Activated naive CD4-positive, alpha-beta T cell treated with anti-CD3 and anti-CD28 coated beads, Interleukin-2, amount 50 U/mL, for 24 hours (primary cell): ENCODE measurements around the gene EIF1AD.
A peak's percentile ranks its signal among the peaks of the same experiment; 100 is the strongest.

Experiments used
- H3K27ac Mint-ChIP-seq: one replicate; pipeline ENCODE4 v1.8.0; 2021; ENCODE audit warnings: mild to moderate bottlenecking, mixed read lengths
- H3K27me3 Mint-ChIP-seq: one replicate; pipeline ENCODE4 v1.8.0; 2021; ENCODE audit warnings: mixed read lengths
- H3K36me3 Mint-ChIP-seq: one replicate; pipeline ENCODE4 v1.8.0; 2021; ENCODE audit warnings: mixed read lengths
- H3K4me1 Mint-ChIP-seq: one replicate; pipeline ENCODE4 v1.8.0; 2021; ENCODE audit warnings: mixed read lengths
- H3K4me3 Mint-ChIP-seq: one replicate; pipeline ENCODE4 v1.8.0; 2021; ENCODE audit warnings: mild to moderate bottlenecking, mixed read lengths
- H3K9me3 Mint-ChIP-seq: one replicate; pipeline ENCODE4 v1.8.0; 2021; ENCODE audit warnings: mixed read lengths

Gene EIF1AD

GRCh38 chr11:65987336-65987735 lies 14.6 kb downstream of the EIF1AD start:
- H3K27me3 Mint-ChIP-seq = no peaks in the 10 kb centered on the region
- H3K9me3 Mint-ChIP-seq = no peaks in the 10 kb centered on the region
- H3K36me3 Mint-ChIP-seq = peaks cover 4% of the 10 kb centered on the region
- peaks cover 6% of the 10 kb centered on the region for H3K4me1 Mint-ChIP-seq
- no peak overlapping the region for H3K27ac Mint-ChIP-seq
- no peak overlapping the region for H3K4me3 Mint-ChIP-seq

- Mint-ChIP-seq H3K36me3 (no peaks in the 10 kb centered on the region), H3K4me1 (no peaks in the 10 kb centered on the region), H3K27ac (no peak overlapping the region), H3K9me3 (no peaks in the 10 kb centered on the region), H3K4me3 (no peak overlapping the region), H3K27me3 (no peaks in the 10 kb centered on the region)
Measured at GRCh38 chr11:65983589-65983987, 18.4 kb downstream of the EIF1AD start.

- Mint-ChIP-seq H3K4me1 (no peaks in the 10 kb centered on the region), H3K9me3 (no peaks in the 10 kb centered on the region), H3K4me3 (no peak overlapping the region), H3K27ac (no peak overlapping the region), H3K36me3 (no peaks in the 10 kb centered on the region), H3K27me3 (no peaks in the 10 kb centered on the region)
Measured at GRCh38 chr11:65982824-65983588, 19.0 kb downstream of the EIF1AD start.

GRCh38 chr11:65981972-65982823 lies 19.8 kb downstream of the EIF1AD start:
- H3K4me1 Mint-ChIP-seq = no peaks in the 10 kb centered on the region
- H3K36me3 Mint-ChIP-seq = no peaks in the 10 kb centered on the region
- H3K4me3 Mint-ChIP-seq = no peak overlapping the region
- H3K9me3 Mint-ChIP-seq = no peaks in the 10 kb centered on the region
- no peak overlapping the region for H3K27ac Mint-ChIP-seq
- no peaks in the 10 kb centered on the region for H3K27me3 Mint-ChIP-seq

- no peak overlapping the region for H3K4me3 Mint-ChIP-seq
- H3K27me3 Mint-ChIP-seq = no peaks in the 10 kb centered on the region
- H3K4me1 Mint-ChIP-seq = peaks cover 1% of the 10 kb centered on the region
- no peaks in the 10 kb centered on the region for H3K36me3 Mint-ChIP-seq
- H3K9me3 Mint-ChIP-seq = no peaks in the 10 kb centered on the region
- peak overlapping the region; percentile 49 for H3K27ac Mint-ChIP-seq
Measured at GRCh38 chr11:65981101-65981740, 20.7 kb downstream of the EIF1AD start.

- Mint-ChIP-seq H3K4me3 (no peak overlapping the region), H3K9me3 (no peaks in the 10 kb centered on the region), H3K27me3 (no peaks in the 10 kb centered on the region), H3K27ac (no peak overlapping the region), H3K36me3 (peaks cover 2% of the 10 kb centered on the region), H3K4me1 (peaks cover 6% of the 10 kb centered on the region)
Measured at GRCh38 chr11:65979261-65979759, 22.6 kb downstream of the EIF1AD start.

GRCh38 chr11:65978391-65979238 lies 23.3 kb downstream of the EIF1AD start:
- H3K4me3 Mint-ChIP-seq = no peak overlapping the region
- H3K27ac Mint-ChIP-seq = no peak overlapping the region
- H3K4me1 Mint-ChIP-seq = peaks cover 6% of the 10 kb centered on the region
- peaks cover 2% of the 10 kb centered on the region for H3K36me3 Mint-ChIP-seq
- H3K9me3 Mint-ChIP-seq = no peaks in the 10 kb centered on the region
- no peaks in the 10 kb centered on the region for H3K27me3 Mint-ChIP-seq

- no peak overlapping the region for H3K27ac Mint-ChIP-seq
- peaks cover 5% of the 10 kb centered on the region for H3K36me3 Mint-ChIP-seq
Measured at GRCh38 chr11:65977621-65978390, 24.2 kb downstream of the EIF1AD start.

GRCh38 chr11:65976216-65977176 lies 25.5 kb downstream of the EIF1AD start:
- no peaks in the 10 kb centered on the region for H3K27me3 Mint-ChIP-seq
- no peak overlapping the region for H3K27ac Mint-ChIP-seq
- no peaks in the 10 kb centered on the region for H3K9me3 Mint-ChIP-seq
- peaks cover 9% of the 10 kb centered on the region for H3K36me3 Mint-ChIP-seq
- H3K4me3 Mint-ChIP-seq = no peak overlapping the region
- peaks cover 13% of the 10 kb centered on the region for H3K4me1 Mint-ChIP-seq

More at GRCh38 chr11:65977621-65978390, 24.2 kb downstream of the EIF1AD start:
- no peak overlapping the region for H3K4me3 Mint-ChIP-seq
- no peaks in the 10 kb centered on the region for H3K9me3 Mint-ChIP-seq
- no peaks in the 10 kb centered on the region for H3K27me3 Mint-ChIP-seq
- peaks cover 6% of the 10 kb centered on the region for H3K4me1 Mint-ChIP-seq

GRCh38 chr11:65975771-65976170 lies 26.2 kb downstream of the EIF1AD start:
- no peak overlapping the region for H3K4me3 Mint-ChIP-seq

GRCh38 chr11:65973439-65974110 lies 28.4 kb downstream of the EIF1AD start:
- H3K4me1 Mint-ChIP-seq = peaks cover 19% of the 10 kb centered on the region
- no peaks in the 10 kb centered on the region for H3K9me3 Mint-ChIP-seq
- peak overlapping the region; percentile 68 for H3K27ac Mint-ChIP-seq
- H3K36me3 Mint-ChIP-seq = peaks cover 10% of the 10 kb centered on the region
- no peak overlapping the region for H3K4me3 Mint-ChIP-seq
- H3K27me3 Mint-ChIP-seq = no peaks in the 10 kb centered on the region

More at GRCh38 chr11:65975771-65976170, 26.2 kb downstream of the EIF1AD start:
- peaks cover 13% of the 10 kb centered on the region for H3K4me1 Mint-ChIP-seq
- H3K36me3 Mint-ChIP-seq = peaks cover 10% of the 10 kb centered on the region
- no peaks in the 10 kb centered on the region for H3K27me3 Mint-ChIP-seq
- peak overlapping the region; percentile 68 for H3K27ac Mint-ChIP-seq
- no peaks in the 10 kb centered on the region for H3K9me3 Mint-ChIP-seq

- H3K27me3 Mint-ChIP-seq = no peaks in the 10 kb centered on the region
- no peaks in the 10 kb centered on the region for H3K9me3 Mint-ChIP-seq
- H3K4me3 Mint-ChIP-seq = no peak overlapping the region
- peaks cover 25% of the 10 kb centered on the region for H3K4me1 Mint-ChIP-seq
- peak overlapping the region; percentile 52 for H3K27ac Mint-ChIP-seq
- H3K36me3 Mint-ChIP-seq = peaks cover 15% of the 10 kb centered on the region
Measured at GRCh38 chr11:65972116-65972515, 29.8 kb downstream of the EIF1AD start.
